ENCODE results near the gene CNOT4. TPM values are rescaled to one million over a fixed set of nuclear protein-coding genes. Genes with fewer than 3 reads are reported as not detected.

The CNOT4 gene
- total RNA-seq, 4 donors from 2014 or later: 16.8 to 26.0 (median 20.0) TPM

DNA sequence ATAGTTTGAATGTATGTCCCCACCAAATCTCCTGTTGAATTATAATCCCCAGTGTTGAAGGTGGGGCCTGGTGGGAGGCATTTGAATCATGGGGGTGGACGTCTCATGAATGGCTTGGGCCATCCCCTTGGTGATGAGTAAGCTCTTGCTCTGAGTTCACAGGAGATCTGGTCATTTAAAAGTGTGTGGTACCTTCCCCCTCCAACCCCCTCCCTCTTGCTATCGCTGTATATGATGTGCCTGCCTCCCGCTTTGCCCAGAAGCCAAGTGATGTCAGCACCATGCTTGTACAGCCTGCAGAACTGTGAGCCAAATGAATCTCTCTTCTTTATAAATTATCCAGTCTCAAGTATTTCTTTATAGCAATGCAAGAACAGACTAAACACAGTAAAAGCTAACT lies 103.0 kb downstream of the CNOT4 start:
- Histone ChIP-seq H3K4me3 (no peak overlapping the region), H3K9me3 (no peaks in the 10 kb centered on the region), H3K27me3 (no peaks in the 10 kb centered on the region), H3K4me1 (no peaks in the 10 kb centered on the region), H3K36me3 (peaks cover 0 to 30% (median 0%) of the 10 kb centered on the region in 3 donors), H3K27ac (no peak overlapping the region)
- TF ChIP-seq CTCF (IDR thresholded peaks at IDR 0.05): no peak
- TF ChIP-seq EP300 (IDR thresholded peaks at IDR 0.05): no peak
- no peak for TF ChIP-seq POLR2A (IDR thresholded peaks at IDR 0.05)
- 94 to 95% methylated on average over 3 of the region's 3 CpGs for WGBS, 2 donors
- no peak for DNase-seq (ENCODE audit: low spot score in 2 of 2)

- Histone ChIP-seq H3K4me3 (no peak overlapping the region), H3K4me1 (no peaks in the 10 kb centered on the region)
- WGBS, 2 donors: 92 to 97% methylated on average over 2 of the region's 2 CpGs
Measured at GRCh38 chr7:135405969-135406368, 103.9 kb downstream of the CNOT4 start.

DNA sequence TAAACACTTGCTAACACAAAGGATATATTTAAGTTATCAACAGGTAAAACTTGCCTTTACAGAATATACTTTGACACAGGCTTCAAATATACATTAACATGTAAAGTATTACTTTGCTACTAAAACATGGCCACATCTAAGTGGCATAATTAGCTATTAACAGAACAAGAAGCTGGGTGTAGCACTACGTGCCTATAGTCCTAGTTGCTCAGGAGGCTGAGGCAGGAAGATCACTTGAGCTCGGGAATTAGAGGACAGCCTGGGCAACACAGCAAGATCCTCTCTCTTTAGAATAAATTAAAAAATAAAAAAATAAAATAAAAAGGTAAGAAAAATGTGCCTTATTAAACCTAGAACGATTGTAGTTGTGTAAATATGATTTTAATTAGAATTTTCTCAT lies 106.6 kb downstream of the CNOT4 start:
- 86 to 87% methylated on average over 3 of the region's 3 CpGs for WGBS, 2 donors
- no peaks in the 10 kb centered on the region for H3K27me3 ChIP-seq
- peaks cover 0 to 21% (median 0%) of the 10 kb centered on the region in 3 donors for H3K36me3 ChIP-seq
- no peak overlapping the region for H3K4me3 ChIP-seq
- no peak overlapping the region for H3K27ac ChIP-seq
- no peak for DNase-seq (ENCODE audit: low spot score in 2 of 2)
- no peaks in the 10 kb centered on the region for H3K9me3 ChIP-seq
- TF ChIP-seq CTCF (IDR thresholded peaks at IDR 0.05) (no peak), EP300 (IDR thresholded peaks at IDR 0.05) (no peak), POLR2A (IDR thresholded peaks at IDR 0.05) (no peak)
- no peaks in the 10 kb centered on the region for H3K4me1 ChIP-seq

More at GRCh38 chr7:135405969-135406368, 103.9 kb downstream of the CNOT4 start:
- no peak overlapping the region for H3K27ac ChIP-seq
- peaks cover 0 to 30% (median 0%) of the 10 kb centered on the region in 3 donors for H3K36me3 ChIP-seq
- TF ChIP-seq EP300 (IDR thresholded peaks at IDR 0.05): no peak
- no peak for TF ChIP-seq POLR2A (IDR thresholded peaks at IDR 0.05)
- TF ChIP-seq CTCF (IDR thresholded peaks at IDR 0.05): no peak
- H3K27me3 ChIP-seq: no peaks in the 10 kb centered on the region
- DNase-seq (ENCODE audit: low spot score in 2 of 2): no peak
- no peaks in the 10 kb centered on the region for H3K9me3 ChIP-seq

- H3K27ac ChIP-seq: no peak overlapping the region
- no peaks in the 10 kb centered on the region for H3K9me3 ChIP-seq
- H3K4me3 ChIP-seq: no peak overlapping the region
- peaks cover 0 to 22% (median 4%) of the 10 kb centered on the region in 3 donors for H3K36me3 ChIP-seq
- DNase-seq (ENCODE audit: low spot score in 2 of 2): no peak
- no peaks in the 10 kb centered on the region for H3K4me1 ChIP-seq
- H3K27me3 ChIP-seq: no peaks in the 10 kb centered on the region
- TF ChIP-seq EP300 (IDR thresholded peaks at IDR 0.05) (no peak), CTCF (IDR thresholded peaks at IDR 0.05) (no peak), POLR2A (IDR thresholded peaks at IDR 0.05) (no peak)
Measured at GRCh38 chr7:135397689-135398088, 112.2 kb downstream of the CNOT4 start.

GRCh38 chr7:135392701-135393100 lies 117.2 kb downstream of the CNOT4 start:
- DNase-seq (ENCODE audit: low spot score in 2 of 2): no peak
- Histone ChIP-seq H3K4me3 (no peak overlapping the region), H3K27me3 (no peaks in the 10 kb centered on the region), H3K4me1 (peaks cover 0 to 13% (median 4%) of the 10 kb centered on the region in 4 donors), H3K27ac (no peak overlapping the region), H3K36me3 (peaks cover 0 to 29% (median 4%) of the 10 kb centered on the region in 3 donors), H3K9me3 (no peaks in the 10 kb centered on the region)
- TF ChIP-seq EP300 (IDR thresholded peaks at IDR 0.05) (no peak), CTCF (IDR thresholded peaks at IDR 0.05) (no peak), POLR2A (IDR thresholded peaks at IDR 0.05) (no peak)
- WGBS, 2 donors: 87 to 91% methylated on average over 4 of the region's 4 CpGs

Data from tibial nerve (tissue), 4 donors.